GM10266 (cell line): ENCODE measurements around the gene HOXC12.

Source experiments
- DNase-seq: peaks from one replicate; pipeline ENCODE4 v3.0.0; 2012; ENCODE audit errors: extremely low spot score
- CTCF ChIP-seq: IDR thresholded peaks from 2 replicates; pipeline ENCODE4 v1.5.1; 2012; ENCODE audit warnings: mild to moderate bottlenecking, low read depth; ENCODE audit not compliant: control insufficient read depth, insufficient read depth; ENCODE audit errors: missing control alignments

Gene HOXC12

DNA sequence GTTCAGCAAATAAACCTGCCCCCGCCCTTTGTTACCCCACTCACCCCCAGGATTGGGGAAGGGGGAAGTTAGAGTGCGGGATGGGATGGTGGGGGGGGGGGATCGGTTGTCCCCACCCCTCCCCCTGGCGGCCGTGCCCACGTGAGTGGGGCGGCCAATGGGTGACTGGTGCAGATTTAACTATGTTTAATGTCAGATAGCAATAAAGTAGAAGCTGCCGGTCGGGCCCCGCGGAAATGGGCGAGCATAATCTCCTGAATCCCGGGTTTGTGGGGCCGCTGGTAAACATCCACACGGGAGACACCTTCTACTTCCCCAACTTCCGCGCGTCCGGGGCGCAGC, at the start of gene HOXC12:
Gene HOXC12 (plus strand): TSS at position 210 of the 342 bp plus-strand sequence. CDS start 27 bp downstream, at position 237.
- DNase-seq: no peak
- TF ChIP-seq CTCF: no peak

DNA sequence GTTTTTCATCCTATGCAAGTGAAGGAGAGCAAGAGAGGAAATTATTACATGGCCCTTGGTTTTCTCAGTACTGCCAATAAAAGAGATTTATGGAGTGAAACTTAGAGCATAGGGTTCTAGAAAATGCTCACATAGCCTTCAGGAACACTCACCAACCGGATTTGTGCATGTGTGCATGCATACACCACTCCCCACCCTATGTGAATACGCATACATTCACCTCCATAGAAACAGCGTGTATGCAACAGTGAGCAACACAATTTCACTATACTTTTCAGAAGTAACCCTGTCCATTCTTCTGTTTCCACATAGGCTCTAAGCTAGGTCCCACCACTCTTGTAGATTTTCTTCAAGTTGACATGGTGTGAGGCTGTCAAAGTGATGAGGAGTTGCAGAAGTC, 47.6 kb upstream of the HOXC12 start:
- TF ChIP-seq CTCF: no peak
- no peak for DNase-seq

DNA sequence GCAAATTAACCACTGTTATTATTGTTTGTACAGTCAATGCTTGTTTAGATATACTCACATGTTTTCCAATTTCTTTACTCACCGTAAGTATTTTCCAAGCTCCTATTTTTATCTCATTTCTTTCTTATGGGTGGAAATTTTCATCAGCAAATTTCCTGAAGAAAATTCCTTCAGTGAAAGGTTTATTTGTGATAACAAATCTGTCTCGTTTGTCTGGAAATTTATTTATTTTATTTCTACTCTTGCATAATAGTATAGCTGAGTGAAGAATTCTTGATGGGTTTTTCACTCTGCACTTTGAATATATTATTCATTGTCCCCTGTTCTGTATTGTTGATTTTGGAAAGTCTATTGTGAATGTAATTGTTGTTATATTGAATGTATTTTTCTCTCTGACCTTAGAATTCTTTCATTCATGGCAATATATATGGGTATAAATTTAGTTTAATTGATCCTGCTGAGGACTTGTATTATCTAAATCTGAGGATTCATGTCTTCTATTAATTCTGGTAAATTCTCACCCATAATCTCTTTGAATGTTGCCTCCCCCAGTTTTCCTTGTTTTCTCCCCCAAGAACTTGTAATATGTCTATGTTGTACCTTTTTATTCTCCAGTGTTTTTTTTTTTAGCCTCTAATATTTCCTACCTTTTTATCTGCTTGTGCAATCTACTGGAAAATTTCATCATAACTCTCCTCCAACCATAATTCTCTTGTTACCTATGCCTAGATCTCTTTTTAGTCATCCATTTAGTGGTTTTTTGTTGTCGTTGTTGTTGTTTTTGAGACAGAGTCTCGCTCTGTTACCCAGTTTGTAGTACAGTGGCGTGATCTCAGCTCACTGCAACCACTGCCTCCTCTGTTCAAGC, 37.7 kb upstream of the HOXC12 start:
- DNase-seq: no peak
- TF ChIP-seq CTCF: no peak

DNA sequence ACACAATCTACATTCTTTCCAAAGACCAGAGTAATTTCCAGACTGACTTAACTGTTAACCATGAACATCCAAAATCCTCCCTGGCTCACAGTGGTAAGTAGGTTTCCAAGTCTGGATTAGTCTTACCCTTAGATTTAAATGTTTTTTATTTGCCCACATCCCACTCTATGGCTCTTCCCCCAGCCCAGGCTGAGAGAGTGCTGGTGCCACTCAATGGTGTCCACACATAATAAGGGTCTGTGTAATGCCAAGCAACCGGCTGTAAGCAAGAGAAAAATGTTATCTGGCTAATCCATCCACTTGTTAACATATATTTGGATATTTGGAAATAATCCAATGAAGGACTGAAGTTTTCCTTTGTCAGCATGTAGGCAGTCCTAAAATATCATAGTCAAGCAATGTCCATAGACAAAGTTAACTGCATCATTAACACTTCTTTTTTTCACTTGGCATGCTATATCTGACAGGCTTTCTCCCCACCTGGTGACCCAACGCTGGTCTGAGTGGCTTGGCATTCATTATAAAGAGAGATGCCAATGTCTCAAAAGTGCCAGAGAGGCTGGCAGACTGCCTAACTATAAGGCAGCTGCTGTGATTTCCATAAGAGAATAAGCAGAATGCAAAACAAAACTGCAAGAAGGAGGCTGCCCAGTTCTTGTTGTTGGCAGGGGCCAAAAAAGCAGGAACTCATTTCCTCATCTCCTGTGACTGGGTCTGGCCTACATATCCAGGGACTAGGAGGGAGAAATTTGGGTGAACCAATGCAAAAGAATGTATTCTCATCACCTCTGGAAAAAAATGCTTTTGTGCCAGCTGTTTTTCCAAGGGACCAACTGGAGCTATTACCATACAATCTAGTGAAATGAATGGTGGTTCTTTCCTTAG, 29.9 kb upstream of the HOXC12 start:
- DNase-seq: no peak

GRCh38 chr12:53927220-53928029, 27.3 kb upstream of the HOXC12 start:
- no peak for TF ChIP-seq CTCF
- no peak for DNase-seq

More for the DNA sequence above, 29.9 kb upstream of the HOXC12 start:
- no peak for TF ChIP-seq CTCF

- no peak for DNase-seq
- no peak for TF ChIP-seq CTCF
Measured at GRCh38 chr12:53928054-53928835, 26.5 kb upstream of the HOXC12 start.
